Middle frontal gyrus (tissue), 1 donor: ENCODE measurements around the gene TAF4.
"Not testable (repeated sequence)": the region's sequence is repeated elsewhere in the genome, so short reads cannot be mapped to it uniquely, and the experiment has no call there.

Experiments
- DNase-seq: peaks from one replicate; pipeline ENCODE4 v3.0.0-alpha.2; 2015; ENCODE audit warnings: low spot score; ENCODE audit errors: extremely low spot score

The TAF4 gene

GRCh38 chr20:62065674-62066338, at the start of gene TAF4:
Gene TAF4, minus strand, starts transcription at chr20:62065881. Its CDS starts 71 bp downstream, at chr20:62065810.
- DNase-seq, result peak; percentile 48

GRCh38 chr20:62114894-62115293, 49.2 kb upstream of the TAF4 start:
- DNase-seq, result no peak

GRCh38 chr20:62112368-62112767, 46.7 kb upstream of the TAF4 start:
- DNase-seq, result no peak

- DNase-seq, result no peak
Measured at GRCh38 chr20:62111148-62111547, 45.5 kb upstream of the TAF4 start.

GRCh38 chr20:62105592-62105991, 39.9 kb upstream of the TAF4 start:
- DNase-seq, result no peak

GRCh38 chr20:62104791-62105345, 39.2 kb upstream of the TAF4 start:
- no peak for DNase-seq

- DNase-seq, result no peak
Measured at GRCh38 chr20:62104234-62104789, 38.6 kb upstream of the TAF4 start.

GRCh38 chr20:62103508-62104233, 38.0 kb upstream of the TAF4 start:
- no peak for DNase-seq

- no peak for DNase-seq
Measured at GRCh38 chr20:62101078-62101477, 35.4 kb upstream of the TAF4 start.

- DNase-seq, result no peak
Measured at GRCh38 chr20:62097881-62098407, 32.3 kb upstream of the TAF4 start.

- no peak for DNase-seq
Measured at GRCh38 chr20:62096421-62097380, 31.0 kb upstream of the TAF4 start.

GRCh38 chr20:62089393-62089792, 23.7 kb upstream of the TAF4 start:
- no peak for DNase-seq

- no peak for DNase-seq
Measured at GRCh38 chr20:62088258-62089127, 22.8 kb upstream of the TAF4 start.

- no peak for DNase-seq
Measured at GRCh38 chr20:62087632-62088031, 22.0 kb upstream of the TAF4 start.

- no peak for DNase-seq
Measured at GRCh38 chr20:62087227-62087626, 21.5 kb upstream of the TAF4 start.

- no peak for DNase-seq
Measured at GRCh38 chr20:62085206-62085605, 19.5 kb upstream of the TAF4 start.

GRCh38 chr20:62084224-62084623, 18.5 kb upstream of the TAF4 start:
- not testable (repeated sequence) for DNase-seq

GRCh38 chr20:62083312-62083711, 17.6 kb upstream of the TAF4 start:
- DNase-seq, result no peak

- peak; percentile 24 for DNase-seq
Measured at GRCh38 chr20:62080249-62080990, 14.7 kb upstream of the TAF4 start.
